Measurements from ENCODE around the gene HEMK1.

The HEMK1 gene

GRCh38 chr3:50635066-50635465 is 65.7 kb downstream of the HEMK1 start:
- FAIRE-seq (no peak), DNase-seq (ENCODE audit: low spot score) (no peak)

- DNase-seq (ENCODE audit: low spot score), result no peak
- FAIRE-seq, result no peak
Observed at GRCh38 chr3:50637011-50637410, 67.7 kb downstream of the HEMK1 start.

DNA sequence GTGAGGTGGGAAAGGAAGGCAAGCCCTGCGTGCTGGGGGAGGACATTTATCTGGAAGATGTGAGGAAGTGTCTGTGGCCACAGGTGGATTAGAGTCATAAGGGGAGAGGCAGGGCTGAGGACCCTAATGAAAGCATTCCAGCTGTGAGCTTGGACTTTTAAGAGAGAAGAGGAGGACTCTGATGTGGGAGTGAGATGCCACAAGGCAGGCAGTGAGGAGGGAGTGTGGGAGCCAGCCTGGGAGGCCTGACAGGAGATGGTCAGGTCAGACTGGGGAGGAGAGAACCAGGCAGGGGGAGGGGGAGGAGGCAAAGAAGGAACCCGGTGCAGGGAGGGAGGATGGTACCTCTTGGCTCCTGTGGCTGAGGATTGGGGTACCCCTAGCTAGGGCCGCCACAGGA is 68.6 kb downstream of the HEMK1 start:
- no peak for DNase-seq (ENCODE audit: low spot score)
- FAIRE-seq, result no peak

GRCh38 chr3:50639055-50639494 is 69.8 kb downstream of the HEMK1 start:
- FAIRE-seq (peak; percentile 70), DNase-seq (ENCODE audit: low spot score) (peak; percentile 73)

DNA sequence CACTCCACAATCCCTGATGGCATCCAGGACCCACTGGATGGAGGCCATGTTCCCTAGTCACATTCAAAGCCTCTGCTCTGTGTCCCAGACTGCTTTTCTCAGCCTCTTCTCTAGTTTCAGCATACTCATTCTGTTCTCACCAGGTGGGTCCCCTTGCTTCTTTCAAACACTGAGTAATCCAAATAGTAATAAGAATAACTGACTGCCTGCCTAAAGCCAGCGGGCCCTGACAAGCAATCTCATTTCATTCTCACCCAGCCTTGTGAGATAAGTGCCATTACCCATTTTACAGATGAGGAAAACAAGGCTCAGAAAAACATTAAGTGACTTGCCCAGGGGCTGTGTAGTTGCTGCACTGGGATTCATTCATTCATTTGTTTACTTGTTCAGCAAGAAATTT is 73.1 kb downstream of the HEMK1 start:
- FAIRE-seq (no peak), DNase-seq (ENCODE audit: low spot score) (no peak)

DNA sequence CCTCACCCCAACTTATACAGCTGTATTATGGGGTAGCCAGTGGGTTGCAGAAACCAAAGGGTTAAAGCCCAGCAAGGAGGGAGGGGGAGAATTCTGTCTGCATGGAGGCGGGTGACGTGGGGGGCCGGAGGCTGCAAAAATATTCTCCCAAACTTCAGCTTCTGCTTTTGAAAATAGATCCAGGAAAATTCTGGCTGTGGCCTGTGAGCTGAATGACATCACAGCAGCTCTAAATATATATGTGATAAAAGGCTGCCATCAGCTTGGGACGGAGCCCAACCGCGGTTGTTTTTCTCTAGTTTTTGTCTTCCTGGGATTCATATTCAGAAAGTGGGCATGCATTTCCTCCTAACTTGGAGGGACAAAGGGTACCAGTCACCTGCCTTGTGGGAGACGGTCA is 75.2 kb downstream of the HEMK1 start:
- FAIRE-seq, result no peak
- no peak for DNase-seq (ENCODE audit: low spot score)

DNA sequence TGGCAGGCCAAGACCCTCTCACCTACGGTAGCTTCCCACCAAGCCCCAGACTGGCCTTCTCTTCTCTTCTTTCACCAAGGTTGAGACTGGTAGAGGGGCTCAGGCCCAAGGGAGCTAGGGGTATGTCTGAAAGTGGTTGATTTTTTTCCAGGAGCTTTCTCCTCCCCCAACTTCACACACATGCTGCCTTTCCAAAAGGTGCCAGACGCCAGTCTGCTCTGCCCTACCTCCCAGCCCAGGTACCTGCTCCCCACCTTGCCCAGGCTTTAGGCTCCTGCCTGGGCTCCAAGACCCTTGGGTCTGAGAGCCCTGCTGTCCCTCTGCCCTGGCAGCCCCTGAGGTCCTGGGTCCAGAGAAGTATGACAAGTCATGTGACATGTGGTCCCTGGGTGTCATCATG is 76.1 kb downstream of the HEMK1 start:
- DNase-seq (ENCODE audit: low spot score), result no peak
- no peak for FAIRE-seq

Data from RCC 7860 (cell line).